GM18520 (cell line): ENCODE measurements around the gene MAP2K5.

ENCODE experiments used
- ATAC-seq: cut with Tn5 transposase; IDR thresholded peaks from one replicate; pipeline ENCODE4 v1.9.1; 2021; ENCODE audit not compliant: unreplicated experiment

MAP2K5 gene

GRCh38 chr15:67801926-67802914 is 259.7 kb downstream of the MAP2K5 start:
- no peak for ATAC-seq

- ATAC-seq: no peak
These were observed 260.8 kb downstream of the MAP2K5 start for GRCh38 chr15:67803299-67803698.

- ATAC-seq: no peak
These were observed 261.7 kb downstream of the MAP2K5 start for GRCh38 chr15:67803996-67804843.

- no peak for ATAC-seq
These were observed 262.6 kb downstream of the MAP2K5 start for GRCh38 chr15:67805008-67805665.

- ATAC-seq: no peak
These were observed 263.4 kb downstream of the MAP2K5 start for GRCh38 chr15:67805666-67806516.

- ATAC-seq: no peak
These were observed 264.0 kb downstream of the MAP2K5 start for GRCh38 chr15:67806536-67806935.

- ATAC-seq: no peak
These were observed 264.6 kb downstream of the MAP2K5 start for GRCh38 chr15:67807141-67807540.

GRCh38 chr15:67807836-67808235 is 265.3 kb downstream of the MAP2K5 start:
- ATAC-seq: no peak

- ATAC-seq: no peak
These were observed 266.3 kb downstream of the MAP2K5 start for GRCh38 chr15:67808821-67809220.

- no peak for ATAC-seq
These were observed 266.9 kb downstream of the MAP2K5 start for GRCh38 chr15:67809441-67809840.

GRCh38 chr15:67809866-67810265 is 267.4 kb downstream of the MAP2K5 start:
- ATAC-seq: no peak

- no peak for ATAC-seq
These were observed 269.7 kb downstream of the MAP2K5 start for GRCh38 chr15:67812241-67812644.

- ATAC-seq: no peak
These were observed 270.7 kb downstream of the MAP2K5 start for GRCh38 chr15:67813104-67813634.

GRCh38 chr15:67815036-67815592 is 272.6 kb downstream of the MAP2K5 start:
- ATAC-seq: no peak

GRCh38 chr15:67816668-67817067 is 274.2 kb downstream of the MAP2K5 start:
- ATAC-seq: no peak

- ATAC-seq: no peak
These were observed 276.0 kb downstream of the MAP2K5 start for GRCh38 chr15:67818464-67818863.

GRCh38 chr15:67819636-67820035 is 277.1 kb downstream of the MAP2K5 start:
- ATAC-seq: no peak

- ATAC-seq: no peak
These were observed 277.9 kb downstream of the MAP2K5 start for GRCh38 chr15:67820122-67820991.
